Upper lobe of left lung (tissue), 6 donors: ENCODE data around the gene SULT1A1. TPM values are rescaled to one million over a fixed set of nuclear protein-coding genes. Genes with fewer than 3 reads are reported as not detected.
"Not testable (repeated sequence)": the region's sequence is repeated elsewhere in the genome, so short reads cannot be mapped to it uniquely, and the experiment has no call there.

Experiments used
- ATAC-seq, 2 donors: fragments of 200-7000 bp; cut with Tn5 transposase; one replicate each; pipeline ENCODE4 v1.9.1; 2022; ENCODE audit warnings: mild to moderate bottlenecking in 2 of 2, moderate library complexity in 2 of 2; ENCODE audit not compliant: low FRiP score in 2 of 2
- DNase-seq, 2 donors: peaks; one replicate each; pipeline ENCODE4 v3.0.0-alpha.2; 2019 to 2020
- H3K27ac ChIP-seq, 4 donors: fragments of 200-600 bp; sonication (generic); one replicate each; pipeline ENCODE4 v1.5.1; 2016 to 2019
- H3K27me3 ChIP-seq, 4 donors: fragments of 200-600 bp; sonication (generic); one replicate each; pipeline ENCODE4 v1.5.1; 2017 to 2019
- H3K36me3 ChIP-seq, 4 donors: fragments of 200-600 bp; sonication (generic); one replicate each; pipeline ENCODE4 v1.5.1; 2016 to 2019
- H3K4me1 ChIP-seq, 4 donors: fragments of 200-600 bp; sonication (generic); one replicate each; pipeline ENCODE4 v1.5.1; 2018 to 2019
- H3K4me3 ChIP-seq, 4 donors: fragments of 200-600 bp; sonication (generic); one replicate each; pipeline ENCODE4 v1.5.1; 2017 to 2019; ENCODE audit warnings: mild to moderate bottlenecking in 2 of 4, moderate library complexity in 1 of 4
- H3K9me3 ChIP-seq, 4 donors: fragments of 200-600 bp; sonication (generic); one replicate each; pipeline ENCODE4 v1.5.1; 2018 to 2019
- CTCF ChIP-seq, 6 experiments: fragments of 450-650 bp in 4 of 6; fragments of 200-600 bp in 2 of 6; sonication (generic) in 2 of 6; IDR thresholded peaks; one replicate each; pipeline ENCODE4 v1.5.1; 2016 to 2019; ENCODE audit warnings: antibody characterized with exemption in 6 of 6
- EP300 ChIP-seq, 4 donors: sonication (generic); formaldehyde crosslinking; IDR thresholded peaks; one replicate each; pipeline ENCODE4 v1.5.1; 2017; ENCODE audit warnings: antibody characterized with exemption in 4 of 4, control low read depth in 2 of 4
- POLR2A ChIP-seq, 4 donors: fragments of 450-650 bp; IDR thresholded peaks; one replicate each; pipeline ENCODE4 v1.5.1; 2016 to 2017; ENCODE audit warnings: antibody characterized with exemption in 4 of 4, mild to moderate bottlenecking in 2 of 4
- POLR2AphosphoS5 ChIP-seq, 2 donors: sonication (generic); formaldehyde crosslinking; IDR thresholded peaks; one replicate each; pipeline ENCODE4 v1.5.1; 2017; ENCODE audit warnings: antibody characterized with exemption in 2 of 2
- WGBS, 2 donors: methylation state at CpG; one replicate each; pipeline ENCODE4 v1.1.5; 2017 to 2018; 5-methylcytosine and 5-hydroxymethylcytosine counted together
- total RNA-seq, 6 donors: library from RNA; depleted of rRNA in 4 of 6; stranded (reverse); fragments of >200 nt in 4 of 6; gene quantifications; one replicate each; pipeline versions ENCODE4 v1.1.0 to v1.2.1, GENCODE V29; 2016 to 2021
- donor health status: DM: no; HTN: no; CAD: no; lungs with moderate emphysema.
- donor health status: DM: no; HTN: yes; CAD: no; lungs with severe emphysema.

Gene SULT1A1
- total RNA-seq, 6 donors from 2014 or later = 46.0 to 180 (median 124) TPM

GRCh38 chr16:28572696-28573510 lies 36.9 kb downstream of the SULT1A1 start:
- no peak for DNase-seq
- peak; percentile 21 to 49 for ATAC-seq
- Histone ChIP-seq H3K4me3 (no peak overlapping the region), H3K9me3 (no peaks in the 10 kb centered on the region), H3K27me3 (no peaks in the 10 kb centered on the region), H3K27ac (peak overlapping the region in 3 of 4 donors; percentile 23 to 45 (median 26)), H3K36me3 (no peaks in the 10 kb centered on the region), H3K4me1 (peaks cover 21 to 33% (median 28%) of the 10 kb centered on the region in 4 donors)
- WGBS, 2 donors = 59 to 62% methylated on average over 15 of the region's 15 CpGs
- TF ChIP-seq POLR2AphosphoS5 (IDR thresholded peaks at IDR 0.05) (no peak), CTCF (IDR thresholded peaks at IDR 0.05) (no peak), EP300 (IDR thresholded peaks at IDR 0.05) (no peak), POLR2A (IDR thresholded peaks at IDR 0.05) (no peak)

DNA sequence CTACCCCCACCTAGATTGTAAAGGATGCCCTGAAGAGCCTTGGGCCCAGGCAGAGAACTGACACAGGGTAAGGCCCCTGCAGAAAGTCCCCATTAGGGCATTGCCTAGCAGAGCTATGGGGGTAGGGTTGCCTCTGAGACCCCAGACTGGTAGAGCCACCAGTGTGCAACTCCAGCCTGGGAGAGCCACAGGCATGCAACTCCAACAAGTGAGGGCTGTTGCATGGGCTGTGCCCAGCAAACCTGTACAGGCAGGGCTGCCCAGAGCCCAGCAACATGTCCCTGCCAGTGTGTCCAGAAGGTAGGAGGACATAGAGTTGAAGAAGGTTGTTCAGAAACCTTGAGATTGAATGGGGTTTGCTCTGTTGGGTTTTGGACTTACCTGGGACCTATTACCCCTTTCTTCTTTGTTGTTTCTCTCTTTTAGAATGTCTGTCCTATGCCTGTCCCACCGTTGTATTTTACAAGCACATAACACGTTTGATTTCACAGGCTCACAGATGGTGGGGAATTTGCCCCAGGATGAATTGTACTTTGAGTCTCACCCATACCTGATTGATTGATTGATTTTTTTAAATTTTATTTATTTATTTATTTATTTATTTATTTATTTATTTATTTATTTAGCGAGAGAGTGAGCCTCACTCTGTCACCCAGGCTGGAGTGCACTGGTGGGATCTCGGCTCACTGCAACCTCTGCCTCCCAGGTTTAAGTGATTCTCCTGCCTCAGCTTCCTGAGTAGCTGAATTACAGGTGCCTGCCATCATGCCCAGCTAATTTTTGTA lies 39.7 kb downstream of the SULT1A1 start:
- DNase-seq = no peak
- no peak overlapping the region for H3K27ac ChIP-seq
- no peak for TF ChIP-seq POLR2AphosphoS5 (IDR thresholded peaks at IDR 0.05)
- TF ChIP-seq EP300 (IDR thresholded peaks at IDR 0.05) = no peak
- no peak for TF ChIP-seq POLR2A (IDR thresholded peaks at IDR 0.05)
- TF ChIP-seq CTCF (IDR thresholded peaks at IDR 0.05) = no peak
- no peaks in the 10 kb centered on the region for H3K36me3 ChIP-seq
- no peaks in the 10 kb centered on the region for H3K27me3 ChIP-seq
- peaks cover 0 to 5% (median 0%) of the 10 kb centered on the region in 4 donors for H3K9me3 ChIP-seq
- ATAC-seq = no peak
- WGBS, 2 donors = 98% methylated on average over 4 of the region's 4 CpGs
- no peak overlapping the region for H3K4me3 ChIP-seq
- H3K4me1 ChIP-seq = peaks cover 21 to 33% (median 28%) of the 10 kb centered on the region in 4 donors

GRCh38 chr16:28569021-28569420 lies 40.8 kb downstream of the SULT1A1 start:
- Histone ChIP-seq H3K4me3 (no peak overlapping the region), H3K4me1 (peaks cover 17 to 22% (median 20%) of the 10 kb centered on the region in 4 donors), H3K9me3 (peaks cover 0 to 5% (median 0%) of the 10 kb centered on the region in 4 donors), H3K36me3 (no peaks in the 10 kb centered on the region), H3K27me3 (no peaks in the 10 kb centered on the region), H3K27ac (no peak overlapping the region)
- no peak for DNase-seq
- TF ChIP-seq EP300 (IDR thresholded peaks at IDR 0.05) (no peak), POLR2AphosphoS5 (IDR thresholded peaks at IDR 0.05) (no peak), POLR2A (IDR thresholded peaks at IDR 0.05) (no peak), CTCF (IDR thresholded peaks at IDR 0.05) (no peak)
- WGBS, 2 donors = 83 to 85% methylated on average over 5 of the region's 5 CpGs
- no peak for ATAC-seq

DNA sequence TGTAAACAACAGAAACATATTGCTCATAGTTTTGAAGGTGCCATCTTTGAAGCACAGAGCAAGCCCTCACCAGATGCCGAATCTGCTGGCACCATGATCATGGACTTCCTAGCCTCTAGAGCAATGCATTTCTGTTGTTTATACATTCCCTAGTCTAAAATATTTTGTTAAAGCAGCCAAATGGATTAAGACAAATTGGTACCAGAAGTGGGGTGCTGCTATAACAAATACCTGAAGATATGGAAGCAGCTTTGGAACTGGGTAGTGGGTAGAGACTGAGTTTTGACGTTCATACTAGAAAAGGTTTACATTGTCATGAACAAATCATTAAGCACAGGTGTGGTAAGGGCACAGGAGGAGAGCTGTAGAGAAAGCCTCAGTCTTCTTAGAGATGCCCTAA lies 42.6 kb downstream of the SULT1A1 start:
- no peak for ATAC-seq
- H3K27ac ChIP-seq = no peak overlapping the region
- peaks cover 0 to 5% (median 0%) of the 10 kb centered on the region in 4 donors for H3K9me3 ChIP-seq

DNA sequence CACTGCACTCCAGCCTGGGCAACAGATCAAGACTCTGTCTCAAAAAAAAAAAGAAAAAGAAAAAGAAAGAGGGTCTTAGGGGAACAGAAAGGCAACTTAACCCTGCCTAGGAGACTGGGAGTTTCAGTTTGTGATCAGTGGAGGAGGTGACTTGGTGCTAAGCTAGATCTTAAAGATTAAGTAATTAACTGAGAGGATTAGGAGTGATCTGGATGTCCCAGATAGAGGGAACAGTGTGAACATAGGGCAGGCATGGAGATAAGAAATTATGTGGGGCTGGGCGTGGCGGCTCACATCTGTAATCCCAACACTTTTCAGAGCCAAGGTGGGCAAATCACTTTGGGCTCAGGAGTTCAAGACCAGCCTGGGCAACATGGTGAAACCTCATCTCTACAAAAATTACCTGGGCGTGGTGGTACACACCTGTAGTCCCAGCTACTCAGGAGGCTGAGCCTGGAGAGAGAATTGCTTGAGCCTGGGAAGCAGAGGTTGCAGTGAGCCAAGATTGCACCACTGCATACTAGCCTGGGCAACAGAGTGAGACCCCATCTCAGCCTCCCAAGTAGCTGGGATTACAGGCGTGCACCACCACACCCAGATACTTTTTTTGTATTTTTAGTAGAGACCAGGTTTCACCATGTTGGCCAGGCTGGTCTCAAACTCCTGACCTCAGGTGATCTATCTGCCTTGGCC lies 43.5 kb downstream of the SULT1A1 start:
- 95 to 97% methylated on average over 4 of the region's 4 CpGs for WGBS, 2 donors
- not testable (repeated sequence) for DNase-seq, H3K27me3 ChIP-seq, H3K4me3 ChIP-seq, H3K9me3 ChIP-seq, ATAC-seq, H3K27ac ChIP-seq, H3K36me3 ChIP-seq
- H3K4me1 ChIP-seq = peaks cover 12 to 18% (median 16%) of the 10 kb centered on the region in 4 donors

More for the DNA sequence above, 42.6 kb downstream of the SULT1A1 start:
- peaks cover 8 to 12% (median 10%) of the 10 kb centered on the region in 4 donors for H3K4me1 ChIP-seq
- H3K27me3 ChIP-seq = no peaks in the 10 kb centered on the region
- no peaks in the 10 kb centered on the region for H3K36me3 ChIP-seq
- no peak overlapping the region for H3K4me3 ChIP-seq
- DNase-seq = no peak
- 93 to 94% methylated on average over 2 of the region's 2 CpGs for WGBS, 2 donors
- TF ChIP-seq CTCF (IDR thresholded peaks at IDR 0.05) (no peak), POLR2AphosphoS5 (IDR thresholded peaks at IDR 0.05) (no peak), POLR2A (IDR thresholded peaks at IDR 0.05) (no peak), EP300 (IDR thresholded peaks at IDR 0.05) (no peak)
